GM11168 (cell line): ENCODE measurements around the gene SULT2B1.
"Not testable (repeated sequence)": the region's sequence is repeated elsewhere in the genome, so short reads cannot be mapped to it uniquely, and the experiment has no call there.

Experiments
- in situ Hi-C: fragments of 300-500 bp; cut with MboI; formaldehyde crosslinking; loops from one replicate; pipeline ENCODE4 v1.12.0; 2022; ENCODE audit warnings: low sequenced_read_pairs; ENCODE audit not compliant: unreplicated experiment

The SULT2B1 gene

GRCh38 chr19:48631225-48631624, 79.3 kb downstream of the SULT2B1 start:
- in situ Hi-C loops, result no loop called here

DNA sequence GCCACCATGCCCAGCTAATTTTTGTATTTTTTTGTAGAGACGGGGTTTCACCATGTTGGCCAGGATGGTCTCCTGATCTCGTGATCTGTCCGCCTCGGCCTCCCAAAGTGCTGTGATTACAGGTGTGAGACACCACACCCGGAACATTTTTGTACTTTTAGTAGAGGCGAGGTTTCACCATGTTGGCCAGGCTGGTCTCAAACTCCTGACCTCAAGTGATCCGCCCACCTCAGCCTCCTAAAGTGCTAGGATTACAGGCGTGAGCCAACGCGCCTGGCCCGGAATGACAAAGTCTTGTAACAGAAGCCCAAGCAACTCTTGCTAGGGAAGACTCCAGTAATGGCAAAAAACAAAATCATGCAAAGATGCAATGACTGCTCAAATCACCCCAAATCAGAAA, 80.3 kb downstream of the SULT2B1 start:
- in situ Hi-C loops, result not testable (repeated sequence)

DNA sequence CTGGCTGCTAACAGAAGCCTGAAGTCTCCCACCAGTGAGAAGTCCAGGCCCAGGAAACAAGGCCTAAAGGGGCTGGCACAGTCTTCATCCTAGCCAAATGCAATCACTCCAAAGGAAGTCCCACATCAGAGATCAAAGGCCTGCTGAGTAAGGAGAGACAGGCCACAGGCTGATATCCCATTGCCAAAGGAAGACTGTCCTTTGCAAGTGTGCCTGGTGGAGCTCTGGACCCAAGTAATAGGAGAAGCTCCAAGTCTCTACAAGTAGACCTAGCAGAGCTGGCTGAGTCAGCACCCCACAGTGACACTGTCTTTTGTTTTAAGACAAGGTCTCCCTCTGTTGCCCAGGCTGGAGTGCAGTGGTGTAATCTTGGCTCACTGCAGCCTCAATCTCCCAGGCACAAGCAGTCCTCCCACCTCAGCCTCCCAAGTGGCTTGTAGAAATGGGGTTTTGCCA, 80.7 kb downstream of the SULT2B1 start:
- in situ Hi-C loops, result no loop called here

DNA sequence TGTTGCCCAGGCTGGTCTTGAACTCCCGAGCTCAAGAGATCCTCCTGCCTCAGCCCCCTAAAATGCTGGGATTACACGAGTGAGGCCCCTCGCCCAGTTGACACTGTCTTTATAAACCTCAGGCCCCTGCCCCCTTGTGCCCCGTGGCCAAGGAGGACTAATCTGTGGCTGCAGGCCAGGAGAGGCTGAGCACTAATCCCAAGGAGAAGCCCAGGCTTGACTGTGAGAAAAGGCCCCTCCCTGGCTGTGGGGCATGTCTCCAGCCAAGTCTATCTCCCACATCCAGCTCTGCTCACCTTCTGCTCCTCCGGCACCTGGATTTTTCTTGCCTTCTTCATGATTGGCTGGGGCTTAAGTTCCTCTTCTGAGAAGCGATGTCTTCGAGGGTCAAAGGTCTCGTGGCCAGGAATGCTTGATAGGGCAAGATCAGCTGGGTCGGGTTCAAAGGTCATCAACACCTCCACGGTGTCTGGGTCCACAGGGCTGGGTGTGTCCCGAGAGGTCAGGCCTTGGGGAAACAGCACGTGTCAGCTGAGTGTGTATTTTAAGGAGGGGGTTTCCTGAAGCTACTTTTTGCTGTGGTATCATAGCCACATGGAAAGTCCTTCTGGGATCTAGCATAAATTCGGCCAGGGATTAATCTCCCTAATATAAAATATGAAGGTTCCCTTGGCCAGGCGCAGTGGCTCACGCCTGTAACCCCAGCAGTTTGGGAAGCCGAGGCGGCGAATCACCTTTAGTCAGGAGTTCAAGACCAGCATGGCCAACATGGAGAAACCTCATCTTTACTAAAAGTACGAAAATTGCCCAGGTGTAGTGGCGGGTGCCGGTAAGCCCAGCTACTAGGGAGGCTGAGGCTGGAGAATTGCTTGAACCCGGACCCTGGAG, 81.4 kb downstream of the SULT2B1 start:
- in situ Hi-C loops, result no loop called here

DNA sequence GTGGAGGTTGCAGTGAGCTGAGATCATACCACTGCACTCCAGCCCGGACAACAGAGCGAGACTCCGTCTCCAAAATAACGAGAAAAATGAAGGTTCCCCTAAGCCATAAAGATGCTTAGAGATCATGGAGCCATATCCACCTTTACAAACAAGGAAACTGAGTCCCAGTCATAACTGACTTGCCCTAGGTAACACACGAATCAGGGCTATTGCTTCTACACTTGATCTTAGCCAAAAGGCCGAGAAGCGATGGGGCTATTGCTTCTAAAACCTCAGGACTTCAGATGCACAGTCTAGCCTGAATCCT, 82.0 kb downstream of the SULT2B1 start:
- in situ Hi-C loops, result no loop called here

DNA sequence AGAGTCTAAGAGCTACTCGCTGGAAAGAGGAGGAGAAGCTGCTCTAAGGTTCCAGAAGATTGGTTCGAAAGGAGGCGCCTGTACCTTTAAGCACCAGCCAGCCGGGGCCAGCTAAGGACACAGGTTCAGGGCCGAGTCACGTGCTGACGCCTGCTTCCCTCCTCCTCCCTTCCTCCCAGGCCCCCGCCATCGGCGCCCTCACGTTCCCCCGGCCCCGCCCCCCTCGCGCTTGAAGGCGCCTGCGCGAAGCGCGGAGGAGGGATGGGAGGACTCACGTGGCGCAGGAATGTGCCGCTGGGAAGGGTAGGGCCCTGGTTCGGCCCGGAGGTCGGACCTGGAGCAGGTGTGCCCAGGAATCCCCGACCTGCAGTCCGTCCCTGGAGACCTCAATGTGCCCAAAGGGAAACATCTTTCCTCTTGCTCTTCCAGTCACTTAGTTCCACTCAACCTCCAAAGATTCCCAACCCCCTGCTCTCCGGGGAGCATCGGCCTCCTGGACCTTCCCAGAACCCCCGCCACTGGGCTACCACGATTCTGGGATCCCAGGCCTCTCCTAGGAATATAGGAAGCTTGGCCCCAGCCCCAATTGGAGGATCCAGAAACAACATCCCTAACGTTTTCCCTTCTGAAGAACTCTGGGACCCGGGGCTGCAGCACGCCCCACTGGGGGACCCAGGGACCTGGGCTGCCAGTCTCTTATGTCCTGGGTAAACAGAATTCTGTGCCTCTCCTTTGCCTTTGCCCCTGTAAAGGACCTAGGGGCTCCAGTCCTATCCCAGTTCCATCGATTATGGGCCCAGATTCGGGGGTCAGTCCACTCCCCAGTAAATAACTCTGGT, 82.7 kb downstream of the SULT2B1 start:
- in situ Hi-C loops, result no loop called here

GRCh38 chr19:48635263-48635965, 83.4 kb downstream of the SULT2B1 start:
- in situ Hi-C loops, result no loop called here

- in situ Hi-C loops, result no loop called here
Observed at GRCh38 chr19:48635966-48636858, 84.2 kb downstream of the SULT2B1 start.

- in situ Hi-C loops, result no loop called here
Observed at GRCh38 chr19:48636859-48637448, 85.0 kb downstream of the SULT2B1 start, which contains the start of gene DBP. Gene DBP, minus strand, starts transcription at chr19:48637379. Its CDS starts 385 bp downstream, at chr19:48636994.

DNA sequence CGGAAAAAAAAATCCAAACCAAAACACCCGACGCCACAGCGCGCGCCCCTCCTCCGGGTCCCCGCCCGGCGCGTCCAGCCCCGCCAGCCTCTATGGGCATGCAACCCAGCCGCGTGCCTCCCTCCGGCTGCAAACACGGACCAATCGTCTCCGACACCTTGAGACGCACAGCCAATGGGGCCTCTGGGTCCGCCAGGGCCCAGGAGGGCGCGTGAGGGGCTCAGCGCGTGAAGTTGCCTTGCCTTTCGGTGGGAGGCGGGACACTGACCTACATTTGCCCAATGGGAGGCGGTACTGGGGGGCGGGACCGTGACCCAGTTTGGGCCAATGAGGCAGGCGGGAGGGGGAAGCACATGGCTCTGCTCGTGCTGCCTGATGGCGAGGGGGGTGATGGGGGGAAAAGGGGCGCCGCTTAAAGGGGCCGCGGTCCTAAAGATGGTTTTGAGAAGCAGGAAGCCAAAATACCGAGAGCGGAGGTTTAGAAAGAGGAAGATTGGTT, 85.5 kb downstream of the SULT2B1 start:
- in situ Hi-C loops, result no loop called here

DNA sequence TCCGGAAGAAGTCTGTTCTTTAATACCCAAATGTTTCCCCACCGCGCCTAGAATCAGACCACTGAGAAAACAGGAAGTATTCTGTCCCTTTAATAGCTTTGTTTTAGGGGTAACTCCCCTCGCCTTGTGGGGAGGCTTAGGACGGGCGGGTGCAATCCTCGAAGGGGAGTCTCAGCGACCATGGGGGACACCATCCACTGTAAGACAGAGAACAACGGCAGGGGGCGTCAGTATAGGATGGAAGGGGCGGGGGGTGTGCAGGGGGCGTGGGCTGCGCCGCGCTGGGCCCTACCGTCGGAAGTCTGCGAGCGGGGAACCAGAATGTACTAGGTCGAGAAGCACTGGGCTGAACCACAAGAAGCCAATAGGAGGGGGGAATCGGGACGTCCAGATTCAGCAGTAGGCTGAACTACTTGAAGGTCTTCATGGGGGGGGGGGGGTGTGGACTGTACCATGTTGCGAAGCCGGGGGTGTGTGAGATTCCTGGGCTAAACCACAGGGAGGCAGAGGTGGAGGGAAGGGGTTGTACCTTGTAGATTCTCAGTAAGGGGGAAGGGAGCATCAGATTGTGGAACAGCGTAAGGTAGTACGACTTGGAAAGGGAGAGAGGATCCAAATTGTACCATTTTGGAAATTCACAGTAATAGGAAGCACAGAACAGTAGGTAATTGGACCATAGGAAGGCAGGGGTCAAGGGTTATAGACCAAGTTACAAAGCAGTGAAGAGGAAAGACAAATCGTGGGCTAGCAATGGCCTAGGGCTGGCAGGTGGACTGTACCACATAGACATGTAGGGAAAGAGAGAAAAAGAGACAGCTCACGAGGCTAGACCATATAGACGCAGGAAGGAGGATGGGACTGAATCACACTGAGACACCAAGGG, 86.2 kb downstream of the SULT2B1 start:
- in situ Hi-C loops, result no loop called here

DNA sequence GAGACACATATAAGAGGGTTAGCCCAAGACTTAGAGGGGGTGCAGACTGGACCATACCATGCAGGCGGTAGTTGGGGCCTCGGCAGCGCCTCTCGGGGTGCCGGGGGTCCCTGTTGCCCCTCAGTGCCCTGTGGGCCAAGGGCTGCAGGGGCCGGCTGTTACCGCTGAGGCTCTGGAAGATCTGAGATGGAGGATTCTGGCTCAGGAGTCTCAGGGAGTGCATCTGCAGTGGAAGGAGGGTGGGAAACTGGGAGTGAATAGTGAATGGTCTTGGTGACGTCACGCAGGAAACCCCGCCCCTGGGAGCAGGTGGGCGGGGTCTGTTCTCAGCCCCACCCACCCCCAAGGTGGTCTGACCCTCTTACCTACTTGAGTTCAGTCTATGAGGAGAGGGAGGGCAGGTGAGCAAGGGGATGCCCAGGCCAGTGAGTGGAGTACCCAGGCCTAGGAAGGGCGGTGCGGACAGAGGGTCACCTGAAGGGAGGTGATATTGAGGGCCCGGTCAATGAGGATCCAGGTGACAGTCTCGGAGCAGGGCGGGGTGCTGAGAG, 86.9 kb downstream of the SULT2B1 start:
- in situ Hi-C loops, result no loop called here

- in situ Hi-C loops, result no loop called here
Observed at GRCh38 chr19:48639483-48640375, 87.8 kb downstream of the SULT2B1 start.

DNA sequence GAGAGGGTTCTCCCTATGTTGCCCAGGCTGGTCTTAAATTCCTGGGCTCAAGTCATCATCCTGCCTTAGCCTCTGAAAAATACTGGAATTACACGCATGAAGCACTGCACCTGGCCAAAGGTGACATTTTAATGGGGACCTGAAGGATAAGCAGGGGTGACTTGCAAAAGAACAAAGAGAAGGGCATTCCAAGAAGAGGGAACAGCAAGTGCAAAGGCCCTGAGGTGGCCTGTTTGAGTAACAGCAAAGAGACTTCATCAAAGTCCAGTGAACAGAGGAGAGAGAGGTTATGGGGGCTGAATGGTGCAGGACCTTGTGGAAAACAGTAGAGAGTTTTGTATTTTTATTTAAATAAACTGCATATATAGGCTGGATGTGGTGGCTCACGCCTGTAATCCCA, 89.9 kb downstream of the SULT2B1 start:
- in situ Hi-C loops, result no loop called here

DNA sequence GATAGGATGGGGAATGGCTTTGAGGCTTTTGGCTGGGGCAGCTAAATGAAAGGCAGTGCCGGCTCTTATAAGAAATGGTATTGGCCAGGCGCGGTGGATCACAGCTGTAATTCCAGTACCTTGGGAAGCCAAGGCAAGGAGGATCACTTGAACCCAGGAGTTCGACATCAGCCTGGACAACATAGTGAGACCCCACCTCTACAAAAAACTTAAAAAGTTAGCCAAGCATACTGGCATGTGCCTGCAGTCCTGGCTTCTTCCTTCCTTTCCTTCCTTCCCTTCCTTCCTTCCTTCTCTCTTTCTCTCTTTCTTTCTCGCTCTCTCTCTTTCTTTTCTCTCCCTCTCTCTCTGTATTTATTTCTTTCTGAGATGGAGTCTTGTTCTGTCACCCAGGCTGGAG, 90.9 kb downstream of the SULT2B1 start:
- in situ Hi-C loops, result no loop called here

DNA sequence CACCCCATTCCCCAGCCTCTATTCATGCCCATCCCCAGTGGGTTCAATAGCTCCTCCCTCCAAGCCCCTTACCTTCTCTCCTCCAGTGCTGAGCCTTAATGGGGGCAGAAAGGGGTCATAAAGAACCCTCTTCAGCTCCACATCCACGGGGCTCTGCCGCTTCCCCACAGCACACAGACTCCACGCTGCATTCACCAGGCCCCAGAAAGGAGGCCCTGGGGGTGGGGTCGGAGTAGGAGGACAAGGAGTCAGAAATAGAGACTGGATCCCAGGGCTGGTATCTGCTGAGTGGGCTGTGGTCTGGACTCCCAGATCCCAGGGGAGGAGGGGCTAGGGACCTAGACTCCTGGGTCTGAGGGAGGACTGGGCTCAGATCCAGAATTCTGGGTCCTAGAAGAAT, 92.4 kb downstream of the SULT2B1 start:
- in situ Hi-C loops, result no loop called here
